ENCODE data around the gene BAIAP2. TPM values are rescaled to one million over a fixed set of nuclear protein-coding genes. Genes with fewer than 3 reads are reported as not detected.

The BAIAP2 gene
- total and polyA plus RNA-seq, 2 donors (not counting 3 experiments of a cell fraction or from before 2014, with no cell fraction given) = 12.3 to 18.6 TPM

GRCh38 chr17:81000334-81000630 is 34.7 kb upstream of the BAIAP2 start:
- no TSS peak for BruUV-seq (replicated peaks)
- intact Hi-C loops (cut with micrococcal nuclease) = no loop called here
- POLR2A ChIA-PET = no interaction called here

More at GRCh38 chr17:81000334-81000630, 34.7 kb upstream of the BAIAP2 start:
- Histone ChIP-seq H3K4me2 (ENCODE audit: insufficient read depth, low read length) (no peak overlapping the region), H3K36me3 (ENCODE audit: control insufficient read depth in 2 of 2, extremely low read depth in 1 of 2, insufficient read depth in 2 of 2, low read length in 2 of 2) (peaks cover 3 to 40% of the 10 kb centered on the region in 2 experiments), H3K9me1 (replicated peaks; ENCODE audit: control insufficient read depth, extremely low read depth, insufficient read depth, low read length) (no peaks in the 10 kb centered on the region), H3K4me1 (ENCODE audit: control insufficient read depth, extremely low read depth, insufficient read depth, low read length) (peaks cover 3% of the 10 kb centered on the region), H2AFZ (ENCODE audit: low read depth, low read length) (no peak overlapping the region), H3K9ac (replicated peaks; ENCODE audit: extremely low read depth, insufficient read depth, low read length) (no peak overlapping the region), H3K79me2 (ENCODE audit: control insufficient read depth, insufficient read depth, low read length) (no peaks in the 10 kb centered on the region), H4K20me1 (replicated peaks; ENCODE audit: control insufficient read depth, extremely low read depth, insufficient read depth, low read length) (no peaks in the 10 kb centered on the region), H3K27ac (ENCODE audit: insufficient read depth, low read depth, low read length) (no peak overlapping the region), H3K4me3 (replicated peaks in 1 of 3; ENCODE audit: insufficient read depth in 1 of 3, low read depth in 1 of 3, low read length in 3 of 3) (no peak overlapping the region), H3K27me3 (ENCODE audit: control insufficient read depth in 2 of 2, insufficient read depth in 2 of 2, low read length in 2 of 2) (peaks cover 14 to 22% of the 10 kb centered on the region in 2 experiments), H3K9me3 (replicated peaks; ENCODE audit: control insufficient read depth, insufficient read depth, low read length) (no peaks in the 10 kb centered on the region)
- dilution Hi-C loops (cut with MboI; ENCODE audit: extremely low pct_ligation_motif_present, low sequenced_read_pairs) = no loop called here
- no peak for TF ChIP-seq FOS (IDR thresholded peaks at IDR 0.05; ENCODE audit: borderline replicate concordance, insufficient read depth, low read length)
- TF ChIP-seq, protein P1, sequence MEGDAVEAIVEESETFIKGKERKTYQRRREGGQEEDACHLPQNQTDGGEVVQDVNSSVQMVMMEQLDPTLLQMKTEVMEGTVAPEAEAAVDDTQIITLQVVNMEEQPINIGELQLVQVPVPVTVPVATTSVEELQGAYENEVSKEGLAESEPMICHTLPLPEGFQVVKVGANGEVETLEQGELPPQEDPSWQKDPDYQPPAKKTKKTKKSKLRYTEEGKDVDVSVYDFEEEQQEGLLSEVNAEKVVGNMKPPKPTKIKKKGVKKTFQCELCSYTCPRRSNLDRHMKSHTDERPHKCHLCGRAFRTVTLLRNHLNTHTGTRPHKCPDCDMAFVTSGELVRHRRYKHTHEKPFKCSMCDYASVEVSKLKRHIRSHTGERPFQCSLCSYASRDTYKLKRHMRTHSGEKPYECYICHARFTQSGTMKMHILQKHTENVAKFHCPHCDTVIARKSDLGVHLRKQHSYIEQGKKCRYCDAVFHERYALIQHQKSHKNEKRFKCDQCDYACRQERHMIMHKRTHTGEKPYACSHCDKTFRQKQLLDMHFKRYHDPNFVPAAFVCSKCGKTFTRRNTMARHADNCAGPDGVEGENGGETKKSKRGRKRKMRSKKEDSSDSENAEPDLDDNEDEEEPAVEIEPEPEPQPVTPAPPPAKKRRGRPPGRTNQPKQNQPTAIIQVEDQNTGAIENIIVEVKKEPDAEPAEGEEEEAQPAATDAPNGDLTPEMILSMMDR (IDR thresholded peaks at IDR 0.05; ENCODE audit: extremely low read depth in 1 of 2, insufficient read depth in 1 of 2, low read depth in 1 of 2, low read length in 2 of 2) = no peak
- no peak for TF ChIP-seq POLR2A (IDR thresholded peaks at IDR 0.05; ENCODE audit: low read depth, low read length)
- TF ChIP-seq JUN (IDR thresholded peaks at IDR 0.05; ENCODE audit: borderline replicate concordance, insufficient read depth, insufficient read length, low read depth) = no peak
- TF ChIP-seq MYC (IDR thresholded peaks at IDR 0.05; ENCODE audit: low read depth, low read length) = no peak
- no peak for TF ChIP-seq GATA2 (IDR thresholded peaks at IDR 0.05; ENCODE audit: insufficient read depth, insufficient read length, low read depth, low read length)
- no peak for TF ChIP-seq POLR2AphosphoS5 (IDR thresholded peaks at IDR 0.05; ENCODE audit: insufficient read depth, low read depth, low read length)
- TF ChIP-seq, protein P2, sequence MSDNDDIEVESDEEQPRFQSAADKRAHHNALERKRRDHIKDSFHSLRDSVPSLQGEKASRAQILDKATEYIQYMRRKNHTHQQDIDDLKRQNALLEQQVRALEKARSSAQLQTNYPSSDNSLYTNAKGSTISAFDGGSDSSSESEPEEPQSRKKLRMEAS (IDR thresholded peaks at IDR 0.05; ENCODE audit: insufficient read depth, insufficient read length) = no peak
- no peak for TF ChIP-seq EZH2 (IDR thresholded peaks at IDR 0.05; ENCODE audit: borderline replicate concordance, low read depth, low read length, severe bottlenecking)
- CTCF ChIA-PET = no interaction called here
- no peak for FAIRE-seq
- no peak for DNase-seq (ENCODE audit: low read depth, low spot score)

Measured in endothelial cell of umbilical vein (primary cell).